GM21786 (cell line): ENCODE results near the gene GJB6.
A peak's percentile ranks its signal among the peaks of the same experiment; 100 is the strongest.

Source experiments
- ATAC-seq: cut with Tn5 transposase; IDR thresholded peaks from one replicate; pipeline ENCODE4 v1.9.1; 2021; ENCODE audit not compliant: unreplicated experiment

GJB6 gene

GRCh38 chr13:20188667-20189553 is 43.2 kb downstream of the GJB6 start:
- ATAC-seq = no peak

DNA sequence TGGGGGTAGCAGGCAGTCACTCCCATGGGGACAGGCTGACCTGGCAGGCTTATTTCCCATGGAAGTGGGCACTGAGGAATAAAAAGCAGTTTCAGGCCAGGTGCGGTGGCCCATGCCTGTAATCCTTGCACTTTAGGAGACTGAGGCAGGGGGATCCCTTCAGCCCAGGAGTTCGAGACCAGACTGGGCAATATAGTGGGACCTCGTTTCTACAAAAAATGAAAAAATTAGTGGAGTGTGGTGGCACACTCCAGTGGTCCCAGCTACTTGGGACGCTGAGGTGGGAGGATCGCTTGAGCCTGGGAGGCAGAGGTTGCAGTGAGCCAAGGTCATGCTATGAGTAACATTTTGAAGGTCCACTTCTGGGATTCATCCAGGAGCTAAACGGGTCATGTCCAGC is 45.3 kb downstream of the GJB6 start:
- no peak for ATAC-seq

DNA sequence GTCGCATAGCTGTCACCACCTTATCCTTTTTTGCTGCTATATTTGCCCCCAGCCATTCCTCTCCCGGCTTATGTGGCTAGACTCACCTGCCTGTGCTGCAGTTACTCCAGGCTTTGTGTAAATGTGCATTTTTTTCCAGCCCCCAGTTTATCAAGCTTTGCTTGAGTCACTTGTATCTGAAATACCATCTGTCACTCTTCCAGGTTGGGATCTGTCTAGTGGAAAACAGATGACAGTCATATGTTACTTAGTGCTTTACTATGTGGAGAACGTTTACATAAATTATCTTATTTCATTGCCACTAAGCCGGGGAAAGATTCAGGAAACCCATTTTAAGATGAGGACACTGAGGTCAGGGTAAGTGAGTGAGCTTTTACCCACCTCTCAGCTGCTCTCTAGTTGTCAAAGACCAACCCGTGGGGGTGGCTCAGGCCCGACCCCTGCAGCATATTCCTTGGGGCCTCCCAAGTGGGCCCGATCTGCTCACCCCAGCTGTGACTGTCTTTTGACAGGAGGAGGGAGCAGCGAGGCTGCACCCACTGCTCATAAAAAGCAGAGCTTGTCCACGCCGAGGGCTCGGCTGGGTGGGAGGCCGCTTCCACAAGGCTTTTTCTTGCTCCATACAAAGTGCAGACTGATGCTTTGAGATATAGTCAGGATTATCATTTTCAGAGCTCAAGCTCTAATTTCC is 46.6 kb downstream of the GJB6 start:
- ATAC-seq = no peak

- ATAC-seq = peak; percentile 88
These were observed 49.8 kb downstream of the GJB6 start for GRCh38 chr13:20182231-20182846.

- no peak for ATAC-seq
These were observed 50.9 kb downstream of the GJB6 start for GRCh38 chr13:20181188-20181587.

GRCh38 chr13:20178156-20178555 is 54.0 kb downstream of the GJB6 start:
- no peak for ATAC-seq

DNA sequence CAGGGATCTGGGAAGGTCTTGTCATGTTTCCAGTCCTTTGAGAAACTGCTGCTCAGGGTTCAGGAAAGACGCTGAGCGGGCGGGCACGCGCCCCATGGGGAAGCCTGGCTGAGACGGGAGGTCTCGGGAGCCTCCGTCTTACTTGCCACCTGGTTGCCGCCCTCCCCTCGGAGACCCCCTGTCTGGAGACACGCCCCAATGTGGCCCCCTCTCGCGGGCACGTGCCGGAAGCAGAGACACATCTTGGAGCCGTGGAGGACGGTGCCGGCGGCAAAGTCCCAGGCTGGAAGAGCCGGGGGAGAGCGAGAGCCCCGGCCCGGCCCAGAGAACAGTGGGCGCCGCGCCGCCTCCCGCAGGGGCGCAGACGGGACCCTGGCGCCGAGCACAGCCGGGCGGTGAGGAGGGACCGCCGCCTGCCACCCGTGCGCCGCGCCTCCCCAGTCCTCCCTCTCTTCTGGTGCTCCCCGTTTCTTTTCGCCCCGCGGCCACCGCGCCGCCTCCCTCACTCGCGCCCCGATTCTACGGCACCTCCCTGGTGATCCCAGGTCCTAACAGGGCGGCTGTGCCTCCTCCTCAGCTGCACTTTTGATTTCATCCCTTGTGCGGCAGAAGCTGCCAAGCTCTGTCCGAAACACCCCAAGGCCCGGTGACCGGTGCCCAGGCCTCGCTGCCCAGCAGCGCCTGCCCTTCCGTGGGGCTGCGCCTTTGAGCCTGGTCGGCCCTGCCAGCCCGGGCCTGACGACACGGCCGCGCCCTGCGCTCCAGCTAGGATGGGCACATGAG is 54.9 kb downstream of the GJB6 start:
- no peak for ATAC-seq

DNA sequence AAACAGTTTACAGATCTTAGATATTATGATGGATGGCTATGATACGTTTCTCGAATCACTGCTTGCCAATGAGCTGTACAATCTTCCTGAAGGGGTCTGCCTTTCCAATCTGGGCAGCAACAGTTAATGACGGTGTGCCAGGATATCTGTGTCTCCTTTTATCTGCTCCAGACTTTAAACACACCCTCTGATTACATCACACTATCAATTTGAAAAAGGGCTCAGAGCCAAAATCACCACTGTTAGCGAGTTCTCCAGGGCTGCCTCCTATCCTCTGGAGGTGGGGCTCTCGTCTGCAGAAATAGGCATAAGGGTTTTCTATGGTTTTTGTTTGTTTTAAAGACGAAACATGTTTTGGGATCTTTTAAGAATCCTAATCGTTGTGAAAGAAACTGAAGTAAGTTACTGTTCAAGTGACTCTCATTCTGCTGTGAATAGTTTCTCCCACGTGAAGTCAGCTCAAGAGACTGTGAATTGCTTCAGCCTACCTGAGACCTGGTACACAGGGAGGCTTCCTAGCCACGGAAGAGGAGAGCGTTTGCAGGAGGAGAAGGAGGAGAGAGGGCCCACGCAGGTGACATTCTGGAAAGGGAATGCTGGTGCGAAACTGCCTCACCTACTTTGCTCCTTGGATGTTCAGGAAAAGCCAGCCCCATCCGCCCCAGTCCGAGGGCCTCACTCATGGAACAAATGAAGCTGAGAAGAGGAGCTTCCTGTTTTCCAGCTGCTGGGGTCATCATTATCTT is 56.0 kb downstream of the GJB6 start:
- ATAC-seq = no peak

- no peak for ATAC-seq
These were observed 56.7 kb downstream of the GJB6 start for GRCh38 chr13:20175406-20175794.

DNA sequence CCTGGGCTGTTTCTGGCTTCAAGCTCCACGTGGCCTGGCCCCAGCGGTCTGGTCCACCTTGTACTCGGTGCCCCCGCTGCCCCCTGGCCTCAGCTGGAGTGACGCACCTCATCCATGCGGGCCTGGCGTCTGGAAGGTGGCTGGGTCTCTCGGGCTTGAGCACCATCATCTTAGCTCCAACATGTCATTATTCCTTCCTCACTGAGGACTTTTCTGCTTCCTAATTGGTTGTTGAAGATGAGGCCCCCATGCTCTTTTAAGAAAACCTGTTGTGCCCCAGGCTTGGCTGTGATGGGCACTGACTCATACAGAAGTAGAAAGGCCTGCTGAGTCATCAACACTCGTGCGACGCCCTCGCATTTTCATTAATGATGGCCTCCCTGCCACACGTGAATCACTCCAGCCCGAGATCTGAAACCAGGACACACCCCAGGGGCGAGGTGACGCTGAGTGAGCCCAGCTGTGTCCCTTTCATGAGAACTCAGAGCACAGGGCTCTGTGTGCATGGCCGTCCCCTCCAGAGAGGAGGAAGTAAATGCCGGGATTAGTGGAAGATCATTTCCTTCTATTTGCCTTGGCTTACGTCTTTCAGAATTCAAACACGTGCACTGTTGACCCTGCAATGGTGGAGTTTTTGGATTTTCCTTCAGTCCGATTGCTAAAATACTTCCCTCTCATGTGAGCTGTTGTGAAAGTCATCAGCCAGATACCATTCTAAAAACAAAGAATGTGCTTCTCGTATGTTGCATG is 57.3 kb downstream of the GJB6 start:
- peak; percentile 92 for ATAC-seq

GRCh38 chr13:20173116-20173746 is 58.9 kb downstream of the GJB6 start:
- no peak for ATAC-seq
